ENCODE measurements around the gene RAB4B.
A peak's percentile ranks its signal among the peaks of the same experiment; 100 is the strongest.

RAB4B gene

GRCh38 chr19:40807147-40808020 lies 29.3 kb downstream of the RAB4B start (continued):
- TF ChIP-seq TRIM28 (IDR thresholded peaks at IDR 0.05; ENCODE audit: borderline replicate concordance, low read length) (no peak), ZFP69B (tag by site-specific recombination; IDR thresholded peaks at IDR 0.05) (no peak), ZNF48 (tag by site-specific recombination; IDR thresholded peaks at IDR 0.05) (no peak), ZNF138 (tag by site-specific recombination; IDR thresholded peaks at IDR 0.05; ENCODE audit: borderline replicate concordance) (0 out of 2 replicates have a peak, but pooled peaks have one; percentile 33), ZNF350 (tag by site-specific recombination; IDR thresholded peaks at IDR 0.05) (no peak), ZNF629 (tag by site-specific recombination; IDR thresholded peaks at IDR 0.05) (no peak; the same call in 1 of the 2 replicates), ZNF133 (tag by site-specific recombination; IDR thresholded peaks at IDR 0.05) (0 out of 2 replicates have a peak, but pooled peaks have one; percentile 12), ZNF10 (tag by site-specific recombination; IDR thresholded peaks at IDR 0.05) (no peak), ZNF404 (tag by site-specific recombination; IDR thresholded peaks at IDR 0.05) (no peak), ZNF555 (tag by site-specific recombination; conservative IDR thresholded peaks at IDR 0.05) (no peak), ZNF76 (tag by site-specific recombination; IDR thresholded peaks at IDR 0.05; ENCODE audit: borderline replicate concordance, low read depth) (0 out of 2 replicates have a peak, but pooled peaks have one; percentile 4), ZBTB10 (tag by site-specific recombination; IDR thresholded peaks at IDR 0.05) (peak; percentile 65; the same call in 1 of the 2 replicates), ZNF274 (IDR thresholded peaks at IDR 0.05; ENCODE audit: low read length) (no peak), ZNF274 (tag by site-specific recombination; IDR thresholded peaks at IDR 0.05; ENCODE audit: borderline replicate concordance) (peak; percentile 15; the same call in 1 of the 2 replicates), ZNF610 (tag by site-specific recombination; IDR thresholded peaks at IDR 0.05; ENCODE audit: borderline replicate concordance) (no peak), ZNF701 (tag by site-specific recombination; IDR thresholded peaks at IDR 0.05) (0 out of 2 replicates have a peak, but pooled peaks have one; percentile 11)
- TF ChIP-seq, protein P1, sequence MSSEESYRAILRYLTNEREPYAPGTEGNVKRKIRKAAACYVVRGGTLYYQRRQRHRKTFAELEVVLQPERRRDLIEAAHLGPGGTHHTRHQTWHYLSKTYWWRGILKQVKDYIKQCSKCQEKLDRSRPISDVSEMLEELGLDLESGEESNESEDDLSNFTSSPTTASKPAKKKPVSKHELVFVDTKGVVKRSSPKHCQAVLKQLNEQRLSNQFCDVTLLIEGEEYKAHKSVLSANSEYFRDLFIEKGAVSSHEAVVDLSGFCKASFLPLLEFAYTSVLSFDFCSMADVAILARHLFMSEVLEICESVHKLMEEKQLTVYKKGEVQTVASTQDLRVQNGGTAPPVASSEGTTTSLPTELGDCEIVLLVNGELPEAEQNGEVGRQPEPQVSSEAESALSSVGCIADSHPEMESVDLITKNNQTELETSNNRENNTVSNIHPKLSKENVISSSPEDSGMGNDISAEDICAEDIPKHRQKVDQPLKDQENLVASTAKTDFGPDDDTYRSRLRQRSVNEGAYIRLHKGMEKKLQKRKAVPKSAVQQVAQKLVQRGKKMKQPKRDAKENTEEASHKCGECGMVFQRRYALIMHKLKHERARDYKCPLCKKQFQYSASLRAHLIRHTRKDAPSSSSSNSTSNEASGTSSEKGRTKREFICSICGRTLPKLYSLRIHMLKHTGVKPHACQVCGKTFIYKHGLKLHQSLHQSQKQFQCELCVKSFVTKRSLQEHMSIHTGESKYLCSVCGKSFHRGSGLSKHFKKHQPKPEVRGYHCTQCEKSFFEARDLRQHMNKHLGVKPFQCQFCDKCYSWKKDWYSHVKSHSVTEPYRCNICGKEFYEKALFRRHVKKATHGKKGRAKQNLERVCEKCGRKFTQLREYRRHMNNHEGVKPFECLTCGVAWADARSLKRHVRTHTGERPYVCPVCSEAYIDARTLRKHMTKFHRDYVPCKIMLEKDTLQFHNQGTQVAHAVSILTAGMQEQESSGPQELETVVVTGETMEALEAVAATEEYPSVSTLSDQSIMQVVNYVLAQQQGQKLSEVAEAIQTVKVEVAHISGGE (tag by site-specific recombination; conservative IDR thresholded peaks at IDR 0.05; ENCODE audit: low read depth), result no peak

DNA sequence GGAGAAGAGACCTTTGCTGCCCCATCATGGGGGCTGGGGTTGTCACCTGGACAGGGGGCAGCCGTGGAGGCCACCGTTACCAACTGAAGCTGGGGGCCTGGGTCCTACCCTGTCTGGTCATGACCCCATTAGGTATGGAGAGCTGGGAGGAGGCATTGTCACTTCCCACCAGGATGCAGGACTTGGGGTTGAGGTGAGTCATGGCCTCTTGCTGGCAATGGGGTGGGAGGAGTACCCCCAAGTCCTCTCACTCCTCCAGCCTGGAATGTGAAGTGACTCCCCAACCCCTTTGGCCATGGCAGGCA lies 29.9 kb downstream of the RAB4B start:
- H3K4me3 ChIP-seq (ENCODE audit: low read depth, low read length), result no peak overlapping the region
- peak overlapping the region; percentile 28; the same call in 1 of the 2 replicates for H3K27ac ChIP-seq (ENCODE audit: extremely low read depth, low read depth, low read length)
- ChIA-PET POLR2A (interaction anchor here (1.3 to 8.6 kb wide), 6 partner anchors 10 to 145 kb away, joined by 4 to 86 read pairs (median 16); partner anchors contain the start of genes ACTMAP, EGLN2, RAB4B and SNRPA), CTCF (interaction anchor here (0.5 to 5.6 kb wide), 30 partner anchors 9 to 750 kb away, joined by 3 to 77 read pairs (median 4); partner anchors contain the start of genes ACTMAP, EGLN2, MIA and RAB4B)
- H3K4me1 ChIP-seq (ENCODE audit: control insufficient read depth, insufficient read depth, low read length), result peaks cover 53% of the 10 kb centered on the region
- H3K9me3 ChIP-seq (ENCODE audit: control insufficient read depth, insufficient read depth, low read depth, low read length), result no peaks in the 10 kb centered on the region
- no peak for TF ChIP-seq ZNF561 (tag by site-specific recombination; IDR thresholded peaks at IDR 0.05; ENCODE audit: borderline replicate concordance)
- TF ChIP-seq ZNF16 (tag by site-specific recombination; IDR thresholded peaks at IDR 0.05; ENCODE audit: low read depth), result no peak
- TF ChIP-seq ZNF558 (tag by site-specific recombination; IDR thresholded peaks at IDR 0.05), result no peak
- TF ChIP-seq ZNF133 (tag by site-specific recombination; IDR thresholded peaks at IDR 0.05), result no peak
- TF ChIP-seq RBAK (tag by site-specific recombination; IDR thresholded peaks at IDR 0.05), result no peak
- TF ChIP-seq ZIC2 (tag by site-specific recombination; IDR thresholded peaks at IDR 0.05), result no peak
- no peak for TF ChIP-seq ZNF768 (tag by site-specific recombination; IDR thresholded peaks at IDR 0.05)
- TF ChIP-seq ZNF132 (tag by site-specific recombination; IDR thresholded peaks at IDR 0.05; ENCODE audit: borderline replicate concordance), result no peak
- H3K36me3 ChIP-seq (ENCODE audit: control insufficient read depth in 2 of 2, insufficient read depth in 1 of 2, low read length in 2 of 2), result peaks cover 28 to 57% of the 10 kb centered on the region in 2 experiments
